ENCODE data around the gene NPTX2. TPM values are rescaled to one million over a fixed set of nuclear protein-coding genes. Genes with fewer than 3 reads are reported as not detected.
A peak's percentile ranks its signal among the peaks of the same experiment; 100 is the strongest.

NPTX2 gene
- total RNA-seq, 8 experiments from 2014 or later = 0.63 to 126 (median 12.1) TPM; not detected in 2

- 0 to 100% (median 68%) methylated on average over 1 to 2 of the region's 4 CpGs; no CpG with 5 or more reads in 4 of the 10 experiments for WGBS, 10 experiments
These were observed 45.2 kb downstream of the NPTX2 start for GRCh38 chr7:98662289-98662688.

GRCh38 chr7:98664882-98665281 lies 47.8 kb downstream of the NPTX2 start:
- in situ Hi-C loops (cut with MboI; ENCODE audit: low pct_unique_long_range_greater_than_20kb in 2 of 9, low sequenced_read_pairs in 9 of 9, unreplicated experiment in 9 of 9) = no loop called here
- no peak for ATAC-seq (replicated peaks in 6 of 8)

More at GRCh38 chr7:98662289-98662688, 45.2 kb downstream of the NPTX2 start:
- no peak overlapping the region for H3K27ac ChIP-seq
- in situ Hi-C loops (cut with MboI; ENCODE audit: low pct_unique_long_range_greater_than_20kb in 2 of 9, low sequenced_read_pairs in 9 of 9, unreplicated experiment in 9 of 9) = no loop called here
- H3K4me3 ChIP-seq = no peak overlapping the region
- ATAC-seq (replicated peaks in 6 of 8) = no peak
- peaks cover 0 to 8% of the 10 kb centered on the region in 2 donors for H3K4me1 ChIP-seq (replicated peaks in 1 of 2)

GRCh38 chr7:98668255-98668654 lies 51.2 kb downstream of the NPTX2 start:
- 0 to 32% (median 17%) methylated on average over 1 to 6 of the region's 11 CpGs; no CpG with 5 or more reads in 3 of the 10 experiments for WGBS, 10 experiments
- ATAC-seq (replicated peaks in 6 of 8) = peak in 6 of 8 experiments; percentile 60 to 96 (median 84)
- Histone ChIP-seq H3K27ac (no peak overlapping the region), H3K4me3 (no peak overlapping the region), H3K4me1 (replicated peaks in 1 of 2) (peaks cover 0 to 2% of the 10 kb centered on the region in 2 donors)
- in situ Hi-C loops (cut with MboI; ENCODE audit: low pct_unique_long_range_greater_than_20kb in 2 of 9, low sequenced_read_pairs in 9 of 9, unreplicated experiment in 9 of 9) = no loop called here

More at GRCh38 chr7:98664882-98665281, 47.8 kb downstream of the NPTX2 start:
- no peak overlapping the region for H3K4me3 ChIP-seq
- H3K27ac ChIP-seq = no peak overlapping the region
- WGBS, 10 experiments = 11 to 93% (median 49%) methylated on average over 2 to 6 of the region's 6 CpGs; no CpG with 5 or more reads in 2 of the 10 experiments
- peaks cover 2 to 5% of the 10 kb centered on the region in 2 donors for H3K4me1 ChIP-seq (replicated peaks in 1 of 2)

- WGBS, 10 experiments = 0 to 100% (median 67%) methylated on average over 1 to 4 of the region's 9 CpGs; no CpG with 5 or more reads in 5 of the 10 experiments
- in situ Hi-C loops (cut with MboI; ENCODE audit: low pct_unique_long_range_greater_than_20kb in 2 of 9, low sequenced_read_pairs in 9 of 9, unreplicated experiment in 9 of 9) = no loop called here
- ATAC-seq (replicated peaks in 6 of 8) = no peak
- no peak overlapping the region for H3K27ac ChIP-seq
- H3K4me3 ChIP-seq = no peak overlapping the region
- peaks cover 0 to 2% of the 10 kb centered on the region in 2 donors for H3K4me1 ChIP-seq (replicated peaks in 1 of 2)
These were observed 52.4 kb downstream of the NPTX2 start for GRCh38 chr7:98669329-98670000.

- Histone ChIP-seq H3K4me1 (replicated peaks in 1 of 2) (peaks cover 0 to 2% of the 10 kb centered on the region in 2 donors), H3K27ac (no peak overlapping the region), H3K4me3 (no peak overlapping the region)
- WGBS, 10 experiments = 40 to 87% (median 47%) methylated on average over 3 to 4 of the region's 8 CpGs; no CpG with 5 or more reads in 7 of the 10 experiments
- in situ Hi-C loops (cut with MboI; ENCODE audit: low pct_unique_long_range_greater_than_20kb in 2 of 9, low sequenced_read_pairs in 9 of 9, unreplicated experiment in 9 of 9) = no loop called here
- no peak for ATAC-seq (replicated peaks in 6 of 8)
These were observed 53.1 kb downstream of the NPTX2 start for GRCh38 chr7:98670186-98670585.

- Histone ChIP-seq H3K27ac (no peak overlapping the region), H3K4me1 (replicated peaks in 1 of 2) (peaks cover 0 to 2% of the 10 kb centered on the region in 2 donors), H3K4me3 (no peak overlapping the region)
- no peak for ATAC-seq (replicated peaks in 6 of 8)
- WGBS, 10 experiments = 0 to 86% (median 40%) methylated on average over 1 to 2 of the region's 2 CpGs; no CpG with 5 or more reads in 3 of the 10 experiments
- in situ Hi-C loops (cut with MboI; ENCODE audit: low pct_unique_long_range_greater_than_20kb in 2 of 9, low sequenced_read_pairs in 9 of 9, unreplicated experiment in 9 of 9) = no loop called here
These were observed 54.7 kb downstream of the NPTX2 start for GRCh38 chr7:98671733-98672331.

GRCh38 chr7:98674461-98674860 lies 57.4 kb downstream of the NPTX2 start:
- in situ Hi-C loops (cut with MboI; ENCODE audit: low pct_unique_long_range_greater_than_20kb in 2 of 9, low sequenced_read_pairs in 9 of 9, unreplicated experiment in 9 of 9) = no loop called here

GRCh38 chr7:98674881-98675280 lies 57.8 kb downstream of the NPTX2 start:
- WGBS, 10 experiments = 0 to 92% (median 72%) methylated on average over 1 to 6 of the region's 9 CpGs; no CpG with 5 or more reads in 6 of the 10 experiments
- in situ Hi-C loops (cut with MboI; ENCODE audit: low pct_unique_long_range_greater_than_20kb in 2 of 9, low sequenced_read_pairs in 9 of 9, unreplicated experiment in 9 of 9) = no loop called here
- Histone ChIP-seq H3K4me1 (replicated peaks in 1 of 2) (no peaks in the 10 kb centered on the region), H3K27ac (no peak overlapping the region), H3K4me3 (no peak overlapping the region)
- no peak for ATAC-seq (replicated peaks in 6 of 8)

More at GRCh38 chr7:98674461-98674860, 57.4 kb downstream of the NPTX2 start:
- Histone ChIP-seq H3K27ac (no peak overlapping the region), H3K4me1 (replicated peaks in 1 of 2) (no peaks in the 10 kb centered on the region), H3K4me3 (no peak overlapping the region)
- 0 to 78% (median 61%) methylated on average over 1 to 5 of the region's 8 CpGs; no CpG with 5 or more reads in 4 of the 10 experiments for WGBS, 10 experiments
- peak in 1 of 8 experiments; percentile 14 for ATAC-seq (replicated peaks in 6 of 8)

- no peak for ATAC-seq (replicated peaks in 6 of 8)
- 25 to 100% (median 87%) methylated on average over 2 to 6 of the region's 7 CpGs; no CpG with 5 or more reads in 1 of the 10 experiments for WGBS, 10 experiments
- Histone ChIP-seq H3K27ac (no peak overlapping the region), H3K4me1 (replicated peaks in 1 of 2) (peaks cover 0 to 3% of the 10 kb centered on the region in 2 donors), H3K4me3 (no peak overlapping the region)
- in situ Hi-C loops (cut with MboI; ENCODE audit: low pct_unique_long_range_greater_than_20kb in 2 of 9, low sequenced_read_pairs in 9 of 9, unreplicated experiment in 9 of 9) = no loop called here
These were observed 61.1 kb downstream of the NPTX2 start for GRCh38 chr7:98678215-98678614.

Other genes with a start within 250 kb of the NPTX2 start
- 1 to 10 TPM in 6 of 8 experiments, under 1 TPM in 2; 0.66 to 2.5 (median 1.4) TPM for gene BAIAP2L1, start 216.2 kb upstream of the NPTX2 start, total RNA-seq